Uterus (tissue), 4 donors: ENCODE measurements around the gene ADAMTSL2. TPM values are rescaled to one million over a fixed set of nuclear protein-coding genes. Genes with fewer than 3 reads are reported as not detected.

Experiments used
- DNase-seq, 2 donors: peaks; one replicate each; pipeline ENCODE4 v3.0.0-alpha.2; 2019 to 2020
- H3K27ac ChIP-seq, 2 donors: fragments of 200-600 bp; sonication (generic); 1 replicate in 1 of 2; 2 replicates in 1 of 2; pipeline ENCODE4 v1.5.1; 2016 to 2018
- H3K27me3 ChIP-seq, 2 donors: fragments of 200-600 bp; sonication (generic); one replicate each; pipeline ENCODE4 v1.5.1; 2018 to 2019; ENCODE audit warnings: control low read depth in 1 of 2
- H3K36me3 ChIP-seq, 2 donors: fragments of 200-600 bp; sonication (generic); one replicate each; pipeline ENCODE4 v1.5.1; 2019; ENCODE audit warnings: control low read depth in 1 of 2
- H3K4me1 ChIP-seq, 2 donors: fragments of 200-600 bp; sonication (generic); one replicate each; pipeline ENCODE4 v1.5.1; 2018 to 2019; ENCODE audit warnings: control low read depth in 1 of 2
- H3K4me3 ChIP-seq, 2 donors: fragments of 200-600 bp; sonication (generic); 1 replicate in 1 of 2; 2 replicates in 1 of 2; pipeline ENCODE4 v1.5.1; 2018 to 2019; ENCODE audit warnings: mild to moderate bottlenecking in 1 of 2
- H3K9me3 ChIP-seq, 2 donors: fragments of 200-600 bp; sonication (generic); one replicate each; pipeline ENCODE4 v1.5.1; 2019; ENCODE audit warnings: control low read depth in 1 of 2
- CTCF ChIP-seq, 4 experiments: fragments of 200-600 bp in 2 of 4; fragments of 450-650 bp in 2 of 4; sonication (generic) in 2 of 4; IDR thresholded peaks; one replicate each; pipeline ENCODE4 v1.5.1; 2016 to 2019; ENCODE audit warnings: antibody characterized with exemption in 4 of 4, mild to moderate bottlenecking in 2 of 4, moderate library complexity in 1 of 4
- POLR2A ChIP-seq, 2 donors: fragments of 450-650 bp; IDR thresholded peaks; one replicate each; pipeline ENCODE4 v1.6.1; 2016; ENCODE audit warnings: antibody characterized with exemption in 2 of 2, mild to moderate bottlenecking in 1 of 2, moderate library complexity in 1 of 2
- intact Hi-C: fragments of 100-400 bp; cut with DNase I; formaldehyde crosslinking; loops from one replicate; pipeline ENCODE4 v1.15.1; 2023; ENCODE audit warnings: low total_unique reads
- total RNA-seq, 4 donors: library from RNA; depleted of rRNA in 3 of 4; stranded (reverse); fragments of >200 nt in 3 of 4; gene quantifications; one replicate each; pipeline versions ENCODE4 v1.1.0 to v1.2.4, GENCODE V29; 2014 to 2023
- donor health status: DM: yes; HTN: yes; CAD: no.

Gene ADAMTSL2
- total RNA-seq, 4 donors from 2014 or later, result 0.26 to 3.0 (median 2.4) TPM; not detected in 1

- Histone ChIP-seq H3K36me3 (no peaks in the 10 kb centered on the region), H3K9me3 (no peaks in the 10 kb centered on the region), H3K4me3 (no peak overlapping the region), H3K27me3 (no peaks in the 10 kb centered on the region), H3K4me1 (no peaks in the 10 kb centered on the region), H3K27ac (no peak overlapping the region)
- TF ChIP-seq CTCF (IDR thresholded peaks at IDR 0.05), result no peak
- TF ChIP-seq POLR2A (IDR thresholded peaks at IDR 0.05), result no peak
- DNase-seq, result no peak
- intact Hi-C loops, result no loop called here
These were observed 21.9 kb downstream of the ADAMTSL2 start for GRCh38 chr9:133556354-133556753.

GRCh38 chr9:133557581-133557980 is 23.1 kb downstream of the ADAMTSL2 start:
- Histone ChIP-seq H3K4me1 (no peaks in the 10 kb centered on the region), H3K36me3 (no peaks in the 10 kb centered on the region), H3K4me3 (no peak overlapping the region), H3K9me3 (no peaks in the 10 kb centered on the region), H3K27ac (peak overlapping the region in 1 of 2 donors; percentile 57), H3K27me3 (no peaks in the 10 kb centered on the region)
- no peak for TF ChIP-seq CTCF (IDR thresholded peaks at IDR 0.05)
- no peak for TF ChIP-seq POLR2A (IDR thresholded peaks at IDR 0.05)
- intact Hi-C loops, result no loop called here
- no peak for DNase-seq

- Histone ChIP-seq H3K36me3 (no peaks in the 10 kb centered on the region), H3K27me3 (no peaks in the 10 kb centered on the region), H3K27ac (peak overlapping the region; percentile 30 to 57), H3K4me1 (peaks cover 0 to 6% of the 10 kb centered on the region in 2 donors), H3K9me3 (no peaks in the 10 kb centered on the region), H3K4me3 (no peak overlapping the region)
- intact Hi-C loops, result no loop called here
- no peak for TF ChIP-seq POLR2A (IDR thresholded peaks at IDR 0.05)
- peak in 1 of 2 donors; percentile 34 for DNase-seq
These were observed 24.0 kb downstream of the ADAMTSL2 start for GRCh38 chr9:133558191-133559126.

- TF ChIP-seq POLR2A (IDR thresholded peaks at IDR 0.05), result no peak
- TF ChIP-seq CTCF (IDR thresholded peaks at IDR 0.05), result no peak
- no peak for DNase-seq
- H3K36me3 ChIP-seq, result no peaks in the 10 kb centered on the region
- no peak overlapping the region for H3K27ac ChIP-seq
- H3K4me3 ChIP-seq, result no peak overlapping the region
- peaks cover 0 to 6% of the 10 kb centered on the region in 2 donors for H3K4me1 ChIP-seq
- intact Hi-C loops, result no loop called here
- H3K9me3 ChIP-seq, result no peaks in the 10 kb centered on the region
- no peaks in the 10 kb centered on the region for H3K27me3 ChIP-seq
These were observed 25.8 kb downstream of the ADAMTSL2 start for GRCh38 chr9:133560311-133560710.

- Histone ChIP-seq H3K27ac (no peak overlapping the region), H3K4me1 (peaks cover 0 to 6% of the 10 kb centered on the region in 2 donors)
- TF ChIP-seq CTCF (IDR thresholded peaks at IDR 0.05) (no peak), POLR2A (IDR thresholded peaks at IDR 0.05) (no peak)
These were observed 26.4 kb downstream of the ADAMTSL2 start for GRCh38 chr9:133560944-133561343.

More at GRCh38 chr9:133560944-133561343, 26.4 kb downstream of the ADAMTSL2 start:
- Histone ChIP-seq H3K4me3 (no peak overlapping the region), H3K9me3 (no peaks in the 10 kb centered on the region), H3K27me3 (no peaks in the 10 kb centered on the region), H3K36me3 (no peaks in the 10 kb centered on the region)
- intact Hi-C loops, result no loop called here
- DNase-seq, result no peak
